Ishikawa (cell line): ENCODE results near the gene LYSMD4.

Experiments
- CEBPB ChIP-seq: IDR thresholded peaks from 2 replicates; pipeline ENCODE4 v1.6.1; 2012
- CREB1 ChIP-seq: IDR thresholded peaks from 2 replicates; pipeline ENCODE4 v1.6.1; 2012; ENCODE audit warnings: low read depth
- EGR1 ChIP-seq: IDR thresholded peaks from 2 replicates; pipeline ENCODE4 v1.6.1; 2012
- EP300 ChIP-seq: IDR thresholded peaks from 2 replicates; pipeline ENCODE4 v1.6.1; 2012; ENCODE audit warnings: borderline replicate concordance
- FOXM1 ChIP-seq: IDR thresholded peaks from 2 replicates; pipeline ENCODE4 v1.6.1; 2012; ENCODE audit warnings: low read depth, borderline replicate concordance
- MAX ChIP-seq: IDR thresholded peaks from 2 replicates; pipeline ENCODE4 v1.6.1; 2012
- NFIC ChIP-seq: IDR thresholded peaks from 2 replicates; pipeline ENCODE4 v1.6.1; 2012
- RAD21 ChIP-seq: IDR thresholded peaks from 2 replicates; pipeline ENCODE4 v1.6.1; 2012; ENCODE audit warnings: low read depth
- REST ChIP-seq: IDR thresholded peaks from 2 replicates; pipeline ENCODE4 v1.6.1; 2012; ENCODE audit warnings: low read depth, mild to moderate bottlenecking
- TAF1 ChIP-seq: IDR thresholded peaks from 2 replicates; pipeline ENCODE4 v1.6.1; 2012; ENCODE audit warnings: low read depth, mild to moderate bottlenecking
- TCF12 ChIP-seq: IDR thresholded peaks from 2 replicates; pipeline ENCODE4 v1.6.1; 2012; ENCODE audit warnings: low read depth
- TEAD4 ChIP-seq: IDR thresholded peaks from 2 replicates; pipeline ENCODE4 v1.6.1; 2012
- YY1 ChIP-seq: IDR thresholded peaks from 2 replicates; pipeline ENCODE4 v1.6.1; 2012; ENCODE audit warnings: low read depth
- ZBTB7A ChIP-seq: IDR thresholded peaks from 2 replicates; pipeline ENCODE4 v1.6.1; 2012; ENCODE audit warnings: low read depth
- TF ChIP-seq, protein P1 (sequence below): IDR thresholded peaks from 2 replicates; pipeline ENCODE4 v1.6.1; 2012

LYSMD4 gene

DNA sequence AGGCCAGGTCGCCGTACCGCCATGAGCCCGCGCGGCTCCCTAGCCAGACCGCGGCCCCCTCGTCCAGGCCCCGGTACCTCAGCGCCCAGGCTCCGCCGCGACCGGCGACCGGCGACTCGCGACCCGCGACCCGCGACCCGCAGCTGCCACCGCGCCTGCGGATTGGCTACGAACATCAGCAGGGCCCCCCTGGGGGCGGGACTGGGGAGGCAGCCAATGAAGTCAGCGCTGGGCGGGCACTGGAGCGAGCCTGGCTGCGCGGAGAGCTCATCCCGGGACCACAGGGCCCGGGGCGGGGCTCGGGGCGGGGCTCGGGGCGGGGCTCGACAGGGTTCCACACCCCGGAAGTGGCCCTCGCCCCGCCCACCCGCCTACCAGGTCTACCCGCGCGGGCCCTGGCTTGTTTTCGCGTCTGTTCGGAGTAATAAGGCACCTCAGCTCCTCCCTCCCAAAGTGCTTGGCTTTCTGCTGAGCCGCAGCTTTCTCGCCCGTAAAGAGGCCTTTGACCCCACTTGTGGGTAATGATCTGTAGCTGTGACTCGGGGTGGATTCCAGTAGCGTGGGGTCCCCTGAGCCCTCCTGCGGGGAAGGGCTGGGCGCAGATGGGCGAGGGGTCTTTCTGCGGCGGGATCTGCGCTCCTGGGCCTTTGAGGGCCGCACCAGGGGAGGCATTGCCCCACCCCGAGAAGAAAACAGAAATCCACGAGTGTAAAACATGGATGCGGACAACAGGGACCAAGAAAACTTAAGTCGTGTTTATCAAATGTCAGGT lies at the start of gene LYSMD4:
LYSMD4 (minus strand) TSS at position 170 of the 772 bp plus-strand sequence. CDS start 1,438 bp downstream, outside the sequence.
- no peak for TF ChIP-seq REST
- TF ChIP-seq CEBPB = no peak
- no peak for TF ChIP-seq YY1
- no peak for TF ChIP-seq EGR1
- TF ChIP-seq TAF1 = peak; percentile 46
- TF ChIP-seq MAX = 0 out of 2 replicates have a peak, but pooled peaks have one; percentile 7
- TF ChIP-seq NFIC = no peak
- TF ChIP-seq RAD21 = no peak
- TF ChIP-seq TEAD4 = no peak
- TF ChIP-seq ZBTB7A = no peak; the same call in none of the 2 replicates
- no peak; the same call in 1 of the 2 replicates for TF ChIP-seq EP300
- TF ChIP-seq CREB1 = no peak
- no peak for TF ChIP-seq FOXM1
- no peak for TF ChIP-seq TCF12
- TF ChIP-seq, protein P1, sequence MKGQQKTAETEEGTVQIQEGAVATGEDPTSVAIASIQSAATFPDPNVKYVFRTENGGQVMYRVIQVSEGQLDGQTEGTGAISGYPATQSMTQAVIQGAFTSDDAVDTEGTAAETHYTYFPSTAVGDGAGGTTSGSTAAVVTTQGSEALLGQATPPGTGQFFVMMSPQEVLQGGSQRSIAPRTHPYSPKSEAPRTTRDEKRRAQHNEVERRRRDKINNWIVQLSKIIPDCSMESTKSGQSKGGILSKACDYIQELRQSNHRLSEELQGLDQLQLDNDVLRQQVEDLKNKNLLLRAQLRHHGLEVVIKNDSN = peak; percentile 18; the same call in 1 of the 2 replicates

DNA sequence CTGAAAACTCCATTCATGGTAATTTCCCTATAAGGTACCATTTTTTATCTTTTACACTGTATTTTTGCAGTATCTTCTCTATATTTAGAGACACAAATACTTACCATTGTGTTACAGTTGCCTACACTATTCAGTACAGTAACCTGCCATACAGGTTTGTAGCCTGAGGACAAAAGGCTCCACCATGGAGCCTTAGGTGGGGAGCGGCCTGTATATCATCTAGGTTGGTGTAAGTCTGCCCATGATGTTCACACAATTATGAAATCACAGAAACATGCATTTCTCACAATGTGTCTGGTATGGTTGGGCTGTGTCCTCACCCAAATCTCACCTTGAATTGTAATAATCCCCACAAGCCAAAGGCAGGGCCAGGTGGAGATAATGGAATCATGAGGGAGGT lies 43.9 kb upstream of the LYSMD4 start:
- TF ChIP-seq FOXM1 (no peak), TEAD4 (no peak), YY1 (no peak), CREB1 (no peak), MAX (no peak), EP300 (no peak), ZBTB7A (no peak), EGR1 (no peak), REST (no peak), RAD21 (no peak)
- TF ChIP-seq, protein P1 = no peak

- TF ChIP-seq YY1 (no peak), FOXM1 (no peak), TAF1 (no peak), REST (no peak), EGR1 (no peak)
- TF ChIP-seq, protein P1 = no peak
These were observed 31.3 kb upstream of the LYSMD4 start for GRCh38 chr15:99764522-99764921.

- TF ChIP-seq CREB1 (no peak), EP300 (no peak), ZBTB7A (no peak), CEBPB (no peak), FOXM1 (no peak), TCF12 (no peak), EGR1 (no peak), REST (no peak), NFIC (no peak)
These were observed 30.6 kb upstream of the LYSMD4 start for GRCh38 chr15:99763827-99764226.
